ENCODE measurements around the gene EML2.

GRCh38 chr19:45621976-45622503 lies 17.2 kb downstream of the EML2 start:
- TF ChIP-seq CTCF (conservative IDR thresholded peaks at IDR 0.05; ENCODE audit: low read depth, low read length) (no peak), RFX5 (IDR thresholded peaks at IDR 0.05; ENCODE audit: low read depth, low read length) (no peak), POLR2A (IDR thresholded peaks at IDR 0.05; ENCODE audit: low read depth, low read length) (no peak), BHLHE40 (IDR thresholded peaks at IDR 0.05; ENCODE audit: low read depth, low read length) (no peak)
